Nephron progenitor cell (in vitro differentiated cells): ENCODE data around the gene ADAMTS10.
A peak's percentile ranks its signal among the peaks of the same experiment; 100 is the strongest.

Experiments
- DNase-seq: peaks from one replicate; pipeline ENCODE4 v3.0.0; 2021
- H3K27ac Mint-ChIP-seq: 2 replicates; pipeline ENCODE4 v1.8.0; 2021; ENCODE audit warnings: mild to moderate bottlenecking, moderate library complexity, mixed read lengths
- H3K27me3 Mint-ChIP-seq: 2 replicates; pipeline ENCODE4 v1.8.0; 2021; ENCODE audit warnings: mild to moderate bottlenecking, low read depth, mixed read lengths; ENCODE audit not compliant: poor library complexity
- H3K36me3 Mint-ChIP-seq: 2 replicates; pipeline ENCODE4 v1.8.0; 2021; ENCODE audit warnings: low read depth, mixed read lengths
- H3K4me1 Mint-ChIP-seq: 2 replicates; pipeline ENCODE4 v1.8.0; 2021; ENCODE audit warnings: mixed read lengths
- H3K4me3 Mint-ChIP-seq: 2 replicates; pipeline ENCODE4 v1.8.0; 2021; ENCODE audit warnings: mild to moderate bottlenecking, moderate library complexity, mixed read lengths
- H3K9me3 Mint-ChIP-seq: 2 replicates; pipeline ENCODE4 v1.8.0; 2021; ENCODE audit warnings: mild to moderate bottlenecking, moderate library complexity, mixed read lengths
- CTCF ChIP-seq: fragments of 200-600 bp; sonication (generic); IDR thresholded peaks from 2 replicates; pipeline ENCODE4 v1.5.0; 2021; ENCODE audit warnings: antibody characterized with exemption

Gene ADAMTS10

GRCh38 chr19:8596168-8596567, 14.3 kb downstream of the ADAMTS10 start:
- no peak for DNase-seq
- TF ChIP-seq CTCF, result no peak
- H3K36me3 Mint-ChIP-seq, result peaks cover 68% of the 10 kb centered on the region
- no peak overlapping the region for H3K27ac Mint-ChIP-seq
- peaks cover 7% of the 10 kb centered on the region for H3K27me3 Mint-ChIP-seq
- H3K4me1 Mint-ChIP-seq, result no peaks in the 10 kb centered on the region
- peaks cover 14% of the 10 kb centered on the region for H3K9me3 Mint-ChIP-seq
- H3K4me3 Mint-ChIP-seq, result no peak overlapping the region

- Mint-ChIP-seq H3K4me1 (no peaks in the 10 kb centered on the region), H3K9me3 (peaks cover 14% of the 10 kb centered on the region), H3K27me3 (peaks cover 13% of the 10 kb centered on the region), H3K4me3 (no peak overlapping the region), H3K36me3 (peaks cover 63% of the 10 kb centered on the region), H3K27ac (no peak overlapping the region)
- no peak for DNase-seq
- no peak for TF ChIP-seq CTCF
These were observed 14.9 kb downstream of the ADAMTS10 start for GRCh38 chr19:8595651-8596050.

- Mint-ChIP-seq H3K4me1 (no peaks in the 10 kb centered on the region), H3K9me3 (peaks cover 14% of the 10 kb centered on the region), H3K27ac (no peak overlapping the region), H3K27me3 (peaks cover 14% of the 10 kb centered on the region), H3K36me3 (peaks cover 48% of the 10 kb centered on the region), H3K4me3 (peak overlapping the region; percentile 43)
- DNase-seq, result no peak
- no peak for TF ChIP-seq CTCF
These were observed 16.6 kb downstream of the ADAMTS10 start for GRCh38 chr19:8593931-8594330.

GRCh38 chr19:8592231-8593009, 18.1 kb downstream of the ADAMTS10 start:
- Mint-ChIP-seq H3K27me3 (peaks cover 18% of the 10 kb centered on the region), H3K36me3 (peaks cover 39% of the 10 kb centered on the region), H3K4me3 (peak overlapping the region; percentile 76), H3K27ac (peak overlapping the region; percentile 25), H3K9me3 (peaks cover 14% of the 10 kb centered on the region), H3K4me1 (no peaks in the 10 kb centered on the region)
- peak; percentile 100 for DNase-seq
- no peak for TF ChIP-seq CTCF

GRCh38 chr19:8589177-8589714, 21.3 kb downstream of the ADAMTS10 start:
- Mint-ChIP-seq H3K9me3 (peaks cover 9% of the 10 kb centered on the region), H3K27me3 (peaks cover 18% of the 10 kb centered on the region), H3K4me1 (no peaks in the 10 kb centered on the region), H3K4me3 (no peak overlapping the region), H3K27ac (no peak overlapping the region), H3K36me3 (peaks cover 17% of the 10 kb centered on the region)
- no peak for TF ChIP-seq CTCF
- DNase-seq, result no peak
